HEK293 (cell line): ENCODE measurements around the gene PPP5C.
A peak's percentile ranks its signal among the peaks of the same experiment; 100 is the strongest.
"Not testable (repeated sequence)": the region's sequence is repeated elsewhere in the genome, so short reads cannot be mapped to it uniquely, and the experiment has no call there.

Source experiments
- CTCF ChIA-PET: fragments of 350-600 bp; formaldehyde crosslinking; extraction: SDS; loops from one replicate; lab custom pipeline; 2021; ENCODE audit warnings: antibody characterized with exemption; lab: Yijun Ruan, JAX
- POLR2A ChIA-PET: fragments of 300-600 bp; formaldehyde crosslinking; extraction: SDS; loops from one replicate; lab custom pipeline; 2020; ENCODE audit warnings: antibody characterized with exemption, inconsistent platforms; lab: Yijun Ruan, JAX
- H3K27ac ChIP-seq: fragments of 200-500 bp; sonication (Bioruptor generic); 2 replicates; pipeline ENCODE4 v1.5.1; 2014; ENCODE audit warnings: low read depth, low read length, control low read depth, inconsistent platforms; ENCODE audit errors: extremely low read depth
- H3K36me3 ChIP-seq, 2 experiments: fragments of 200-500 bp in 1 of 2; sonication (Bioruptor generic) in 1 of 2; 1 replicate in 1 of 2; 2 replicates in 1 of 2; pipeline ENCODE4 v1.5.1; 2014 to 2017; ENCODE audit warnings: inconsistent platforms in 2 of 2, low read length in 2 of 2; ENCODE audit not compliant: control insufficient read depth in 2 of 2, insufficient read depth in 1 of 2
- H3K4me1 ChIP-seq: fragments of 200-500 bp; sonication (Bioruptor generic); 2 replicates; pipeline ENCODE4 v1.5.1; 2014; ENCODE audit warnings: mild to moderate bottlenecking, low read length, inconsistent platforms; ENCODE audit not compliant: control insufficient read depth, insufficient read depth
- H3K4me3 ChIP-seq: 2 replicates; pipeline ENCODE4 v1.5.1; 2011; ENCODE audit warnings: low read depth, mild to moderate bottlenecking, control low read depth, low read length, moderate library complexity
- H3K9me3 ChIP-seq: fragments of 200-500 bp; sonication (Bioruptor generic); 2 replicates; pipeline ENCODE4 v1.5.1; 2014; ENCODE audit warnings: low read depth, low read length, inconsistent platforms; ENCODE audit not compliant: control insufficient read depth, insufficient read depth
- OSR2 ChIP-seq: fragments of 450-650 bp; formaldehyde crosslinking; IDR thresholded peaks from 2 replicates; pipeline ENCODE4 v1.5.1; 2016; ENCODE audit warnings: missing biosample characterization, missing genetic modification characterization
- PRDM1 ChIP-seq: fragments of 450-650 bp; formaldehyde crosslinking; IDR thresholded peaks from 2 replicates; pipeline ENCODE4; 2016; ENCODE audit warnings: missing biosample characterization, missing genetic modification characterization
- PRDM4 ChIP-seq: fragments of 450-650 bp; formaldehyde crosslinking; IDR thresholded peaks from 2 replicates; pipeline ENCODE4 v1.5.1; 2017; ENCODE audit warnings: missing biosample characterization, missing genetic modification characterization
- SCRT1 ChIP-seq: fragments of 450-650 bp; formaldehyde crosslinking; IDR thresholded peaks from 2 replicates; pipeline ENCODE4 v1.5.1; 2016; ENCODE audit warnings: missing biosample characterization, missing genetic modification characterization, borderline replicate concordance
- ZBTB48 ChIP-seq: fragments of 450-650 bp; formaldehyde crosslinking; IDR thresholded peaks from 2 replicates; pipeline ENCODE4 v1.5.1; 2016; ENCODE audit warnings: missing biosample characterization, missing genetic modification characterization
- ZNF121 ChIP-seq: fragments of 450-650 bp; formaldehyde crosslinking; IDR thresholded peaks from 2 replicates; pipeline ENCODE4 v1.5.1; 2016; ENCODE audit warnings: missing biosample characterization, missing genetic modification characterization
- ZNF133 ChIP-seq: fragments of 450-650 bp; formaldehyde crosslinking; IDR thresholded peaks from 2 replicates; pipeline ENCODE4 v1.5.1; 2016; ENCODE audit warnings: missing biosample characterization, missing genetic modification characterization
- ZNF169 ChIP-seq: fragments of 450-650 bp; formaldehyde crosslinking; IDR thresholded peaks from 2 replicates; pipeline ENCODE4 v1.5.1; 2016; ENCODE audit warnings: missing biosample characterization, missing genetic modification characterization
- ZNF366 ChIP-seq: fragments of 450-650 bp; formaldehyde crosslinking; conservative IDR thresholded peaks from 2 replicates; pipeline ENCODE4 v1.5.1; 2016; ENCODE audit warnings: missing biosample characterization, missing genetic modification characterization
- ZNF623 ChIP-seq: fragments of 450-650 bp; formaldehyde crosslinking; IDR thresholded peaks from 2 replicates; pipeline ENCODE4 v1.5.1; 2016; ENCODE audit warnings: missing biosample characterization, missing genetic modification characterization
- ZNF654 ChIP-seq: fragments of 450-650 bp; formaldehyde crosslinking; IDR thresholded peaks from 2 replicates; pipeline ENCODE4 v1.5.1; 2016; ENCODE audit warnings: low read depth, missing biosample characterization, missing genetic modification characterization
- ZNF664 ChIP-seq: fragments of 450-650 bp; formaldehyde crosslinking; IDR thresholded peaks from 2 replicates; pipeline ENCODE4 v1.5.1; 2016; ENCODE audit warnings: missing biosample characterization, missing genetic modification characterization
- ZNF692 ChIP-seq: fragments of 450-650 bp; formaldehyde crosslinking; IDR thresholded peaks from 2 replicates; pipeline ENCODE4 v1.5.1; 2016; ENCODE audit warnings: missing biosample characterization, missing genetic modification characterization
- TF ChIP-seq, protein P1 (sequence below): fragments of 450-650 bp; formaldehyde crosslinking; IDR thresholded peaks from 2 replicates; pipeline ENCODE4 v1.5.1; 2016; ENCODE audit warnings: missing biosample characterization, missing genetic modification characterization
- TF ChIP-seq, protein P2 (sequence below): fragments of 450-650 bp; IDR thresholded peaks from 2 replicates; pipeline ENCODE4 v1.5.1; 2018; ENCODE audit warnings: missing biosample characterization, missing genetic modification characterization
- TF ChIP-seq, protein P3 (sequence below): fragments of 450-650 bp; formaldehyde crosslinking; IDR thresholded peaks from 2 replicates; pipeline ENCODE4 v1.5.1; 2016; ENCODE audit warnings: missing biosample characterization, missing genetic modification characterization

The PPP5C gene

GRCh38 chr19:46311444-46311843, 35.4 kb upstream of the PPP5C start:
- TF ChIP-seq PRDM1 (tag by site-specific recombination) (no peak), ZNF654 (tag by site-specific recombination) (no peak), ZNF121 (tag by site-specific recombination) (peak; percentile 64; the same call in 1 of the 2 replicates)
- TF ChIP-seq, all 188 proteins: peak for 1
- ChIA-PET POLR2A (no interaction called here), CTCF (interaction anchor here (1.0 kb wide), 1 partner anchor 39 kb away, joined by 3 read pairs; no protein-coding TSS in a partner anchor)
- no peaks in the 10 kb centered on the region for H3K9me3 ChIP-seq
- H3K4me1 ChIP-seq, result peaks cover 3% of the 10 kb centered on the region; the same call in 1 of the 2 replicates
- no peaks in the 10 kb centered on the region for H3K36me3 ChIP-seq
- no peak overlapping the region for H3K27ac ChIP-seq
- no peak overlapping the region for H3K4me3 ChIP-seq

DNA sequence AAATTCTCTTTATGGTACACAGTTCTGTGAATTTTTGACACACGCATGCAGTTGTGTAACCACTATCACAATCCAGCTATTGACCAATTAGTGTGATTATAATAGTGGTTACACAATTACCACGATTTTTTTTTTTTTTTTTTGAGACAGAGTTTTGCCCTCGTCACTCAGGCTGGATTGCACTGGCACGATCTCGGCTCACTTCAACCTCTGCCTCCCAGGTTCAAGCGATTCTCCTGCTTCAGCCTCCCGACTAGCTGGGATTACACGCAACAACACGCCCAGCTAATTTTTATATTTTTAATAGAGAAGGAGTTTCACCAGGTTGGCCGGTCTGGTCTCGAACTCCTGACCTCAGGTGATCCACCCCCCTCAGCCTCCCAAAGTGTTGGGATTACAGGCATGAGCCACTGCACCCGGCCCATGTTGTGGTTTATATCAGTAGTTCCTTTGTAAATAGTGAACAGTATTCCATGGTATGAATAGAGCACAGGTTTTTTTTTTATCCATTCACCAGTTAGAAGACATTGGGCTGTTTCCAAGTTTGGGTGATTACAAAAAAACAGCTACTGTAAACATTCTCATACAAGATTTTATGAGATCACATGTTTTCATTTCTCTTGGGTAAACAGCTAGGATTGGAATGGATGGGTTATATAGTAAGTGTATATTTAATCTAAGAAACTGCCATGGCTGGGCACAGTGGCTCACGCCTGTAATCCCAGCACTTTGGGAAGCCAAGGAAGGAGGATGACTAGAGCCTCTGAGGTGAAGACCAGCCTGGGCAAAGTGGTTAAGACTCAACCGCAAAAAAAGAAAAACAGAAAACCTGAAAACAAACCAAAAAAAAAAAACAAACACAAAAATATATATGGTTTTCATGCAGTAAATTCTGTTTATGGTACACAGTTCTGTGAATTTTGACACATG, 33.1 kb upstream of the PPP5C start:
- POLR2A ChIA-PET, result interaction anchor here (0.6 kb wide), 1 partner anchor 1154 kb away, joined by 8 read pairs; no protein-coding TSS in a partner anchor

GRCh38 chr19:46317339-46317738, 29.5 kb upstream of the PPP5C start:
- TF ChIP-seq ZNF623 (tag by site-specific recombination) (peak; percentile 88), SCRT1 (no peak)
- no peaks in the 10 kb centered on the region for H3K9me3 ChIP-seq
- POLR2A ChIA-PET, result no interaction called here

More for the DNA sequence above, 33.1 kb upstream of the PPP5C start:
- TF ChIP-seq, protein P1, sequence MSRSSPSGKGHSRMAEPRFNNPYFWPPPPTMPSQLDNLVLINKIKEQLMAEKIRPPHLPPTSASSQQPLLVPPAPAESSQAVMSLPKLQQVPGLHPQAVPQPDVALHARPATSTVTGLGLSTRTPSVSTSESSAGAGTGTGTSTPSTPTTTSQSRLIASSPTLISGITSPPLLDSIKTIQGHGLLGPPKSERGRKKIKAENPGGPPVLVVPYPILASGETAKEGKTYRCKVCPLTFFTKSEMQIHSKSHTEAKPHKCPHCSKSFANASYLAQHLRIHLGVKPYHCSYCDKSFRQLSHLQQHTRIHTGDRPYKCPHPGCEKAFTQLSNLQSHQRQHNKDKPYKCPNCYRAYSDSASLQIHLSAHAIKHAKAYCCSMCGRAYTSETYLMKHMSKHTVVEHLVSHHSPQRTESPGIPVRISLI, result 0 out of 2 replicates have a peak, but pooled peaks have one; percentile 44
- 0 out of 2 replicates have a peak, but pooled peaks have one; percentile 31 for TF ChIP-seq OSR2 (tag by site-specific recombination)
- peak; percentile 74; the same call in 1 of the 2 replicates for TF ChIP-seq ZNF664 (tag by site-specific recombination)
- TF ChIP-seq PRDM4 (tag by site-specific recombination), result peak; percentile 48; the same call in 1 of the 2 replicates
- CTCF ChIA-PET, result interaction anchor here (0.6 to 1.2 kb wide), 3 partner anchors 20 to 203 kb away, joined by 3 to 6 read pairs (median 3); no protein-coding TSS in a partner anchor
- not testable (repeated sequence) for H3K36me3 ChIP-seq, H3K27ac ChIP-seq, H3K4me1 ChIP-seq, H3K9me3 ChIP-seq, H3K4me3 ChIP-seq

GRCh38 chr19:46319613-46320012, 27.3 kb upstream of the PPP5C start:
- H3K36me3 ChIP-seq, result no peaks in the 10 kb centered on the region
- no peaks in the 10 kb centered on the region for H3K4me1 ChIP-seq
- H3K4me3 ChIP-seq, result no peak overlapping the region
- CTCF ChIA-PET, result interaction anchor here (0.6 to 1.2 kb wide), 3 partner anchors 21 to 254 kb away, joined by 3 to 5 read pairs (median 3); partner anchors contain the start of gene PPP5C
- POLR2A ChIA-PET, result no interaction called here
- no peaks in the 10 kb centered on the region for H3K9me3 ChIP-seq
- no peak overlapping the region for H3K27ac ChIP-seq
- TF ChIP-seq, protein P2, sequence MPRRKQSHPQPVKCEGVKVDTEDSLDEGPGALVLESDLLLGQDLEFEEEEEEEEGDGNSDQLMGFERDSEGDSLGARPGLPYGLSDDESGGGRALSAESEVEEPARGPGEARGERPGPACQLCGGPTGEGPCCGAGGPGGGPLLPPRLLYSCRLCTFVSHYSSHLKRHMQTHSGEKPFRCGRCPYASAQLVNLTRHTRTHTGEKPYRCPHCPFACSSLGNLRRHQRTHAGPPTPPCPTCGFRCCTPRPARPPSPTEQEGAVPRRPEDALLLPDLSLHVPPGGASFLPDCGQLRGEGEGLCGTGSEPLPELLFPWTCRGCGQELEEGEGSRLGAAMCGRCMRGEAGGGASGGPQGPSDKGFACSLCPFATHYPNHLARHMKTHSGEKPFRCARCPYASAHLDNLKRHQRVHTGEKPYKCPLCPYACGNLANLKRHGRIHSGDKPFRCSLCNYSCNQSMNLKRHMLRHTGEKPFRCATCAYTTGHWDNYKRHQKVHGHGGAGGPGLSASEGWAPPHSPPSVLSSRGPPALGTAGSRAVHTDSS (tag by site-specific recombination), result 0 out of 2 replicates have a peak, but pooled peaks have one; percentile 12
- TF ChIP-seq ZBTB48 (no peak), ZNF692 (tag by site-specific recombination) (no peak), ZNF366 (no peak), ZNF169 (no peak), ZNF133 (tag by site-specific recombination) (no peak)
- TF ChIP-seq, protein P3, sequence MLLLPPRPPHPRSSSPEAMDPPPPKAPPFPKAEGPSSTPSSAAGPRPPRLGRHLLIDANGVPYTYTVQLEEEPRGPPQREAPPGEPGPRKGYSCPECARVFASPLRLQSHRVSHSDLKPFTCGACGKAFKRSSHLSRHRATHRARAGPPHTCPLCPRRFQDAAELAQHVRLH (tag by site-specific recombination), result no peak

More at GRCh38 chr19:46317339-46317738, 29.5 kb upstream of the PPP5C start:
- CTCF ChIA-PET, result interaction anchor here (0.6 to 3.2 kb wide), 5 partner anchors 12 to 37 kb away, joined by 3 to 8 read pairs (median 3); partner anchors contain the start of gene PPP5C
- Histone ChIP-seq H3K36me3 (no peaks in the 10 kb centered on the region), H3K27ac (no peak overlapping the region), H3K4me3 (no peak overlapping the region), H3K4me1 (peaks cover 3% of the 10 kb centered on the region; the same call in 1 of the 2 replicates)
